HEK293T (cell line): ENCODE results near the gene COL23A1.

ENCODE experiments used
- ARNT ChIP-seq: fragments of 450-650 bp; IDR thresholded peaks from 2 replicates; pipeline ENCODE4 v1.6.1; 2017; ENCODE audit warnings: mild to moderate bottlenecking
- BHLHE40 ChIP-seq: fragments of 450-650 bp; IDR thresholded peaks from 2 replicates; pipeline ENCODE4 v1.6.1; 2016; ENCODE audit warnings: mild to moderate bottlenecking, moderate library complexity, borderline replicate concordance
- ELF4 ChIP-seq: fragments of 450-650 bp; IDR thresholded peaks from 2 replicates; pipeline ENCODE4 v1.6.1; 2017; ENCODE audit warnings: antibody characterized with exemption
- FOXA1 ChIP-seq: fragments of 450-650 bp; IDR thresholded peaks from 2 replicates; pipeline ENCODE4 v1.6.1; 2016; ENCODE audit warnings: mild to moderate bottlenecking
- FOXK2 ChIP-seq: fragments of 450-650 bp; IDR thresholded peaks from 2 replicates; pipeline ENCODE4 v1.6.1; 2016; ENCODE audit warnings: mild to moderate bottlenecking
- FOXM1 ChIP-seq: fragments of 450-650 bp; IDR thresholded peaks from 2 replicates; pipeline ENCODE4 v1.6.1; 2017; ENCODE audit warnings: mild to moderate bottlenecking, borderline replicate concordance
- HDGF ChIP-seq: fragments of 450-650 bp; IDR thresholded peaks from 2 replicates; pipeline ENCODE4 v1.6.1; 2017; ENCODE audit warnings: antibody characterized with exemption, borderline replicate concordance
- LEF1 ChIP-seq: fragments of 450-650 bp; IDR thresholded peaks from 2 replicates; pipeline ENCODE4 v1.6.1; 2017; ENCODE audit warnings: mild to moderate bottlenecking, borderline replicate concordance
- SP1 ChIP-seq: fragments of 450-650 bp; IDR thresholded peaks from 2 replicates; pipeline ENCODE4 v1.6.1; 2017
- SUZ12 ChIP-seq: fragments of 450-650 bp; IDR thresholded peaks from 2 replicates; pipeline ENCODE4 v1.6.1; 2016; ENCODE audit warnings: mild to moderate bottlenecking
- TARDBP ChIP-seq: fragments of 450-650 bp; IDR thresholded peaks from 2 replicates; pipeline ENCODE4 v1.6.1; 2016
- ZNF384 ChIP-seq: fragments of 450-650 bp; IDR thresholded peaks from 2 replicates; pipeline ENCODE4 v1.6.1; 2016
- TF ChIP-seq, protein P1 (sequence below): fragments of 450-650 bp; IDR thresholded peaks from 2 replicates; pipeline ENCODE4 v1.6.1; 2016

DNA sequence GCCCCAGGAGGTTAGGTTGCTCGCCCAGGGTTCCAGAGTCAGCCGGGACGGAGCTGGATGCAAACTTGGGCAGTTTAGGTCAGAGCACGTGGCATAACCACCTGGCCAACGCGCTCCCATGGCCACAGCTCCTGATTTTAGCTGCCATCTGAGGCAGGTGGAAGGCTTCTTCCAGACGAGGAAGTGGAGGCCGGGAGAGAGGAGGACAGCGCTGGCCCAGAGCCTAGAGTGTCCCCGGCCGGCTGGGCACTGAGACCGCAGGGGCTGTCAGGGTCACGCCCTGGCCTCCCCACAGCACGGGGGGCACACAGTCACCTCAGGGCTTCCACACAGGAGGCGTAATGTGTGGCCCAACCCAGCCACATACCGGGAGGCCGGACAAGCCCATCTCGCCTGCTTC, 341.4 kb downstream of the COL23A1 start:
- TF ChIP-seq LEF1 (no peak), SUZ12 (no peak), ARNT (no peak), HDGF (no peak), FOXK2 (no peak), TARDBP (no peak), ELF4 (no peak), SP1 (no peak), BHLHE40 (no peak), ZNF384 (no peak), FOXA1 (no peak), FOXM1 (no peak)
- TF ChIP-seq, protein P1, sequence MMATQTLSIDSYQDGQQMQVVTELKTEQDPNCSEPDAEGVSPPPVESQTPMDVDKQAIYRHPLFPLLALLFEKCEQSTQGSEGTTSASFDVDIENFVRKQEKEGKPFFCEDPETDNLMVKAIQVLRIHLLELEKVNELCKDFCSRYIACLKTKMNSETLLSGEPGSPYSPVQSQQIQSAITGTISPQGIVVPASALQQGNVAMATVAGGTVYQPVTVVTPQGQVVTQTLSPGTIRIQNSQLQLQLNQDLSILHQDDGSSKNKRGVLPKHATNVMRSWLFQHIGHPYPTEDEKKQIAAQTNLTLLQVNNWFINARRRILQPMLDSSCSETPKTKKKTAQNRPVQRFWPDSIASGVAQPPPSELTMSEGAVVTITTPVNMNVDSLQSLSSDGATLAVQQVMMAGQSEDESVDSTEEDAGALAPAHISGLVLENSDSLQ = no peak
